ENCODE data around the gene PLPP2.
"Not testable (repeated sequence)": the region's sequence is repeated elsewhere in the genome, so short reads cannot be mapped to it uniquely, and the experiment has no call there.

Gene PLPP2

GRCh38 chr19:271856-272255 is 19.3 kb downstream of the PLPP2 start:
- no peak for DNase-seq (ENCODE audit: low read depth in 2 of 3, low spot score in 2 of 3)

DNA sequence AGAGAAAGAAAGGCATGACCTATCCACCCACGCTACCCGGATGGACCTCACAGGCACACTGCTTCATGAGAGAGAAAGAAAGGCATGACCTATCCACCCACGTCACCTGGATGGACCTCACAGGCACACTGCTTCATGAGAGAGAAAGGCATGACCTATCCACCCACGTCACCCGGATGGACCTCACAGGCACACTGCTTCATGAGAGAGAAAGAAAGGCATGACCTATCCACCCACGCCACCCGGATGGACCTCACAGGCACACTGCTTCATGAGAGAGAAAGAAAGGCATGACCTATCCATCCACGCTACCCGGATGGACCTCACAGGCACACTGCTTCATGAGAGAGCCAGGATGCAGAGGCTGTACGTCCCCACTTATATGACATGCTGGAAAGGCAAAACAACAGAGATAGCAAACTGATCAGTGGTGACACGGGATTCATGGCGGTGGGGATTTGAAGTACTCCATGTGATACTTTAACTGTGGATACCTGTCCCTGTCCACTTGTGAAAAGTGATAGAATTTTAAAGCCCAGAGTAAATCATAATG is 20.4 kb downstream of the PLPP2 start:
- not testable (repeated sequence) for DNase-seq (ENCODE audit: low read depth in 2 of 3, low spot score in 2 of 3)

- no peak for DNase-seq (ENCODE audit: low read depth in 2 of 3, low spot score in 2 of 3)
Measured at GRCh38 chr19:269241-269640, 22.0 kb downstream of the PLPP2 start.

GRCh38 chr19:262125-262524 is 29.1 kb downstream of the PLPP2 start:
- no peak for DNase-seq (ENCODE audit: low read depth in 2 of 3, low spot score in 2 of 3)

DNA sequence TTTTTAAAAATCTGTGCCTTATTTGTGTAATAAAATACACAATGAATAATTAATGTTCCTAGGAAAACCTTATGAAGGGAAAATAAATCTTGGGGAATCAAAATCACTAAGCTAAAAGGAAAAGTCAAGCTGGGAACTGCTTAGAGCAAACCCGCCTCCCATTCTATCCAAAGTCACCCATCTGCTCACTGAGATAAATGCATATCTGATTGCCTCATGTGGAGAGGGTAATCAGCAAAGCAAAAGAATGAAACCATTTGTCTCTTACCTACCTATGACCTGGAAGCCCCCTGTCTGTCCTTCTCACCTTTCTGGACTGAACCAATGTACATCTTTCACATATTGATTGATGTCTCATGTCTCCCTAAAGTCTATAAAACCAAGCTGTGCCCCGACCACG is 34.4 kb downstream of the PLPP2 start:
- DNase-seq (ENCODE audit: low read depth in 2 of 3, low spot score in 2 of 3), result not testable (repeated sequence)

DNA sequence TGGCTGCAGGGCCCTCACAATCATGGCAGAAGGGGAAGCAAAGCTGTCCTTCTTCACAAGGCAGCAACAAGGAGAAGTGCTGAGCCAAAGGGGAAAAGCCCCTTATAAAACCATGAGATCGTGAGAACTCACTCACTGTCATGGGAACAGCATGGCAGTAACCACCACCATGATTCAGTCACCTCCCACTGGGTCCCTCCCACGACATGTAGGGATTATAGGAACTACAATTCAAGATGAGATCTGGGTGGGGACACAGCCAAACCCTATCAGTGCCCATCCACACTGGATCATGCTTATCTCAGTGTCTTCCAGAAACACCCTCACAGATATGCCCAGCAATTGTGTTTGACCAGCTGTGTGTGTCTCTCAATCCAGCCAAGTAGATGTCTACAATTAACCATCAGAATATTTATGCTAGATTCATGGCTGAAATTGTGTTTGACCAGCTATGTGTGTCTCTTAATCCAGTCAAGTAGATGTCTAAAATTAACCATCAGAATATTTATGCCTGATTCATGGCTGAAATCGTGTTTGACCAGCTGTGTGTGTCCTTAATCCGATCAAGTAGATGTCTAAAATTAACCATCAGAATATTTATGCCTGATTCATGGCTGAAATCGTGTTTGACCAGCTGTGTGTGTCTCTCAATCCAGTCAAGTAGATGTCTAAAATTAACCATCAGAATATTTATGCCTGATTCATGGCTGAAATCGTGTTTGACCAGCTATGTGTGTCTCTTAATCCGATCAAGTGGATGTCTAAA is 38.6 kb downstream of the PLPP2 start:
- DNase-seq (ENCODE audit: low read depth in 2 of 3, low spot score in 2 of 3), result not testable (repeated sequence)

DNA sequence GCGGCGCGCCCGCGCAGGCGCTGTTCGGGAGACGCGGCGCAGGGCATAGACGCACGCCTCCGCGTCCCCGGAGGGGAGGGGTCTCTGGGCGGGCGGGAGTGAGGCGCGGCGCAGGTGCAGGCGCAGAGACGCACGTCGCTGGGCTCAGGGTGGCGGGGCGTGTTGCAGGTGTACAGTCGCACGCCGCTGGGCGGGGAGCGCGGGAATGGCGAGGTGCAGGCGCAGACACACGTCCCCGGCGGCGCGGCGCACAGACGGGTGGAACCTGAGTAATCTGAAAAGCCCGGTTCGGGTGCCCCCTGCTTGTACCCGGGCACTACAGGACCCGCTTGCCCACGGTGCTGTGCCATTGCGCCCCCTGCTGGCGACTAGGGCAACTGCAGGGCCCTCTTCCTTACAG is 44.7 kb downstream of the PLPP2 start:
- DNase-seq (ENCODE audit: low read depth in 2 of 3, low spot score in 2 of 3), result no peak

DNA sequence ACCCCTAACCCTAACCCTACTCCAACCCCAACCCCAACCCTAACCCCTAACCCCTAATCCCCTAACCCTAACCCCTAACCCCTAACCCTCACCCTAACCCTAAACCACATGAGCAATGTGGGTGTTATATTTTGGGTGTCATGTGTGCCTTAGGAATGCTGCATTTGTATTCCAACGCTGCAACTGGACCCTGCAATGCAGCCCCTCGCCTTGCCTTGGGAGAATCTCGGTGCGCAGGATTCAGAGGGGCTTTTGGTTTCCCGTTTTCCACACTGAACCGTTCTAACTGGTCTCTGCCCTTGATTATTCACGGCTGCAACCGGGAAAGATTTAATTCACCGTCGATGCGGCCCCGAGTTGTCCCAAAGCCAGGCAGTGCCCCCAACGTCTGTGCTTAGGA is 45.3 kb downstream of the PLPP2 start:
- not testable (repeated sequence) for DNase-seq (ENCODE audit: low read depth in 2 of 3, low spot score in 2 of 3)

GRCh38 chr19:245457-245856 is 45.7 kb downstream of the PLPP2 start:
- DNase-seq (ENCODE audit: low read depth in 2 of 3, low spot score in 2 of 3), result no peak
